Endothelial cell of umbilical vein (primary cell): ENCODE results near the gene TGFBI. TPM values are rescaled to one million over a fixed set of nuclear protein-coding genes. Genes with fewer than 3 reads are reported as not detected.
A peak's percentile ranks its signal among the peaks of the same experiment; 100 is the strongest.

ENCODE experiments used
- BruUV-seq: library from RNA; stranded (reverse); fragments of 400-500 nt; replicated peaks from 2 replicates; lab custom pipeline; 2021; lab: Mats Ljungman, UMichigan
- CTCF ChIA-PET: fragments of 300-600, 350-600 bp; sonication (Branson Sonifier 250); formaldehyde crosslinking; loops from one replicate; lab custom pipeline; 2021; ENCODE audit warnings: antibody characterized with exemption, inconsistent platforms; lab: Charles Lee
- POLR2A ChIA-PET: fragments of 300-600, 350-600 bp; sonication (Branson Sonifier 250); formaldehyde crosslinking; loops from one replicate; lab custom pipeline; 2021; ENCODE audit warnings: antibody characterized with exemption, inconsistent platforms; lab: Charles Lee
- DNase-seq: peaks from one replicate; pipeline ENCODE4 v3.0.0-alpha.2; 2011; ENCODE audit warnings: low read depth, low spot score
- FAIRE-seq: peaks from 2 replicates; lab custom pipeline; 2011; peaks lifted over from hg19 to GRCh38; lab: Jason Lieb, UNC
- H2AFZ ChIP-seq: 2 replicates; pipeline ENCODE4 v1.6.0; 2012; ENCODE audit warnings: low read depth, low read length, control low read depth, inconsistent platforms
- H3K27ac ChIP-seq: 2 replicates; pipeline ENCODE4 v1.5.1; 2011; ENCODE audit warnings: low read depth, mild to moderate bottlenecking, control low read depth, low read length, moderate library complexity; ENCODE audit not compliant: insufficient read depth
- H3K27me3 ChIP-seq, 2 experiments: 2 replicates each; pipeline versions ENCODE4 v1.6.0 to v1.6.1; 2011; ENCODE audit warnings: low read length in 2 of 2, mixed read lengths in 1 of 2; ENCODE audit not compliant: control insufficient read depth in 2 of 2, insufficient read depth in 2 of 2
- H3K36me3 ChIP-seq, 2 experiments: 2 replicates in 1 of 2; 3 replicates in 1 of 2; pipeline ENCODE4 v1.5.1; 2011; ENCODE audit warnings: low read length in 2 of 2, mild to moderate bottlenecking in 1 of 2, moderate library complexity in 1 of 2; ENCODE audit not compliant: control insufficient read depth in 2 of 2, insufficient read depth in 2 of 2; ENCODE audit errors: extremely low read depth in 1 of 2
- H3K4me1 ChIP-seq: 3 replicates; pipeline ENCODE4 v1.5.1; 2011; ENCODE audit warnings: mild to moderate bottlenecking, low read length; ENCODE audit not compliant: control insufficient read depth, insufficient read depth; ENCODE audit errors: extremely low read depth
- H3K4me2 ChIP-seq: 2 replicates; pipeline ENCODE4 v1.6.1; 2011; ENCODE audit warnings: low read length, control low read depth, mixed read lengths; ENCODE audit not compliant: insufficient read depth
- H3K4me3 ChIP-seq, 3 experiments: fragments of 200-600 bp in 1 of 3; sonication (generic), shearing (Covaris generic) in 1 of 3; replicated peaks in 1 of 3; 2 replicates each; pipeline ENCODE4 v1.5.1; 2011 to 2016; ENCODE audit warnings: control low read depth in 3 of 3, low read length in 3 of 3, mild to moderate bottlenecking in 2 of 3, inconsistent platforms in 1 of 3, low read depth in 1 of 3, moderate library complexity in 1 of 3; ENCODE audit not compliant: insufficient read depth in 1 of 3
- H3K79me2 ChIP-seq: 2 replicates; pipeline ENCODE4 v1.6.0; 2012; ENCODE audit warnings: low read length, inconsistent platforms; ENCODE audit not compliant: control insufficient read depth, insufficient read depth
- H3K9ac ChIP-seq: replicated peaks from 2 replicates; pipeline ENCODE3; 2011; ENCODE audit warnings: low read length, control low read depth; ENCODE audit not compliant: insufficient read depth; ENCODE audit errors: extremely low read depth
- H3K9me1 ChIP-seq: replicated peaks from 3 replicates; pipeline ENCODE4 v1.6.0; 2011; ENCODE audit warnings: mild to moderate bottlenecking, low read length; ENCODE audit not compliant: control insufficient read depth, insufficient read depth; ENCODE audit errors: extremely low read depth
- H3K9me3 ChIP-seq: replicated peaks from 2 replicates; pipeline ENCODE4 v1.5.1; 2012; ENCODE audit warnings: low read length, inconsistent platforms; ENCODE audit not compliant: control insufficient read depth, insufficient read depth
- H4K20me1 ChIP-seq: replicated peaks from 2 replicates; pipeline ENCODE3; 2011; ENCODE audit warnings: mild to moderate bottlenecking, low read length; ENCODE audit not compliant: control insufficient read depth, insufficient read depth; ENCODE audit errors: extremely low read depth
- EZH2 ChIP-seq: IDR thresholded peaks from 2 replicates; pipeline ENCODE4 v1.6.1; 2012; ENCODE audit warnings: borderline replicate concordance, low read depth, mild to moderate bottlenecking, moderate library complexity, low read length, inconsistent platforms; ENCODE audit not compliant: severe bottlenecking
- FOS ChIP-seq: IDR thresholded peaks from 2 replicates; pipeline ENCODE4 v1.6.1; 2011; ENCODE audit warnings: mild to moderate bottlenecking, low read length, moderate library complexity, borderline replicate concordance; ENCODE audit not compliant: insufficient read depth
- GATA2 ChIP-seq: IDR thresholded peaks from 2 replicates; pipeline ENCODE4 v1.7.0; 2011; ENCODE audit warnings: low read depth, mild to moderate bottlenecking, moderate library complexity, mixed read lengths, low read length; ENCODE audit not compliant: insufficient read length, insufficient read depth
- JUN ChIP-seq: IDR thresholded peaks from 2 replicates; pipeline ENCODE4 v1.6.1; 2011; ENCODE audit warnings: borderline replicate concordance, low read depth; ENCODE audit not compliant: insufficient read length, insufficient read depth
- MYC ChIP-seq: IDR thresholded peaks from one replicate; pipeline ENCODE4 v1.6.1; 2011; ENCODE audit warnings: mild to moderate bottlenecking, low read depth, low read length
- POLR2AphosphoS5 ChIP-seq: IDR thresholded peaks from 2 replicates; pipeline ENCODE4 v1.6.1; 2012; ENCODE audit warnings: low read depth, mild to moderate bottlenecking, control low read depth, low read length, moderate library complexity; ENCODE audit not compliant: insufficient read depth
- dilution Hi-C: fragments of 300-500 bp; cut with MboI; formaldehyde crosslinking; loops from one replicate; pipeline ENCODE4 v1.15.0; 2019; ENCODE audit warnings: low sequenced_read_pairs; ENCODE audit not compliant: extremely low pct_ligation_motif_present
- intact Hi-C: fragments of 100-400 bp; cut with micrococcal nuclease; formaldehyde crosslinking; loops from one replicate; pipeline ENCODE4 v1.10.0; 2022
- polyA plus RNA-seq, 4 experiments: library from polyadenylated mRNA; depleted of rRNA in 3 of 4; stranded (reverse) in 3 of 4; unstranded in 1 of 4; fragments of >200 nt; gene quantifications; 2 replicates each; pipeline versions ENCODE4 v1.2.1 to v1.2.3, GENCODE V29; 2011 to 2012; ENCODE audit warnings: missing spikeins in 1 of 4
- total RNA-seq: library from RNA; stranded (reverse); gene quantifications from 2 replicates; pipeline ENCODE4 v1.2.3, GENCODE V29; 2021
- TF ChIP-seq, protein P1 (sequence below): IDR thresholded peaks from 2 replicates; pipeline ENCODE4 v1.6.1; 2011; ENCODE audit not compliant: insufficient read depth, insufficient read length
- TF ChIP-seq, protein P2 (sequence below), 2 donors: IDR thresholded peaks; 1 replicate in 1 of 2; 2 replicates in 1 of 2; pipeline ENCODE4 v1.5.1; 2011; ENCODE audit warnings: low read length in 2 of 2, mild to moderate bottlenecking in 2 of 2, moderate library complexity in 2 of 2, control low read depth in 1 of 2, inconsistent platforms in 1 of 2, low read depth in 1 of 2; ENCODE audit not compliant: insufficient read depth in 1 of 2; ENCODE audit errors: extremely low read depth in 1 of 2

TGFBI gene
- total and polyA plus RNA-seq, 2 donors (not counting 3 experiments of a cell fraction or from before 2014, with no cell fraction given): 6.5 to 18.9 TPM

- H3K4me3 ChIP-seq: no peak overlapping the region
- intact Hi-C loops: loop anchor here (5.0 kb wide), 1 partner anchor 92 kb away; no protein-coding TSS in a partner anchor
- no peaks in the 10 kb centered on the region for H3K79me2 ChIP-seq
- H3K4me2 ChIP-seq: peak overlapping the region; percentile 9
- H3K27me3 ChIP-seq: peaks cover 4 to 16% of the 10 kb centered on the region in 2 experiments
- dilution Hi-C loops: no loop called here
- POLR2A ChIA-PET: no interaction called here
- DNase-seq: peak; percentile 44
- no peaks in the 10 kb centered on the region for H4K20me1 ChIP-seq
- H2AFZ ChIP-seq: no peak overlapping the region
- no peaks in the 10 kb centered on the region for H3K36me3 ChIP-seq
- no peaks in the 10 kb centered on the region for H3K9me3 ChIP-seq
- H3K9me1 ChIP-seq: no peaks in the 10 kb centered on the region
- FAIRE-seq: peak; percentile 67
- peak overlapping the region; percentile 4 for H3K9ac ChIP-seq
- CTCF ChIA-PET: interaction anchor here (0.7 to 1.6 kb wide), 4 partner anchors 49 to 103 kb away, joined by 3 to 5 read pairs (median 4); partner anchors contain the start of gene TGFBI
- H3K27ac ChIP-seq: no peak overlapping the region
- TF ChIP-seq JUN: no peak
- no peak for TF ChIP-seq EZH2
- TF ChIP-seq MYC: no peak
- TF ChIP-seq POLR2AphosphoS5: no peak
- TF ChIP-seq, protein P1, sequence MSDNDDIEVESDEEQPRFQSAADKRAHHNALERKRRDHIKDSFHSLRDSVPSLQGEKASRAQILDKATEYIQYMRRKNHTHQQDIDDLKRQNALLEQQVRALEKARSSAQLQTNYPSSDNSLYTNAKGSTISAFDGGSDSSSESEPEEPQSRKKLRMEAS: no peak
- no peak for TF ChIP-seq GATA2
- TF ChIP-seq, protein P2, sequence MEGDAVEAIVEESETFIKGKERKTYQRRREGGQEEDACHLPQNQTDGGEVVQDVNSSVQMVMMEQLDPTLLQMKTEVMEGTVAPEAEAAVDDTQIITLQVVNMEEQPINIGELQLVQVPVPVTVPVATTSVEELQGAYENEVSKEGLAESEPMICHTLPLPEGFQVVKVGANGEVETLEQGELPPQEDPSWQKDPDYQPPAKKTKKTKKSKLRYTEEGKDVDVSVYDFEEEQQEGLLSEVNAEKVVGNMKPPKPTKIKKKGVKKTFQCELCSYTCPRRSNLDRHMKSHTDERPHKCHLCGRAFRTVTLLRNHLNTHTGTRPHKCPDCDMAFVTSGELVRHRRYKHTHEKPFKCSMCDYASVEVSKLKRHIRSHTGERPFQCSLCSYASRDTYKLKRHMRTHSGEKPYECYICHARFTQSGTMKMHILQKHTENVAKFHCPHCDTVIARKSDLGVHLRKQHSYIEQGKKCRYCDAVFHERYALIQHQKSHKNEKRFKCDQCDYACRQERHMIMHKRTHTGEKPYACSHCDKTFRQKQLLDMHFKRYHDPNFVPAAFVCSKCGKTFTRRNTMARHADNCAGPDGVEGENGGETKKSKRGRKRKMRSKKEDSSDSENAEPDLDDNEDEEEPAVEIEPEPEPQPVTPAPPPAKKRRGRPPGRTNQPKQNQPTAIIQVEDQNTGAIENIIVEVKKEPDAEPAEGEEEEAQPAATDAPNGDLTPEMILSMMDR (IDR thresholded peaks at IDR 0.05; ENCODE audit: extremely low read depth in 1 of 2, insufficient read depth in 1 of 2, low read depth in 1 of 2, low read length in 2 of 2): no peak
- peak; percentile 27 for TF ChIP-seq FOS
- BruUV-seq: no TSS peak
- peaks cover 10% of the 10 kb centered on the region for H3K4me1 ChIP-seq
These were observed 49.3 kb upstream of the TGFBI start for GRCh38 chr5:135979510-135979909.
